ENCODE data around the gene PHF3.

- TF ChIP-seq CTCF (IDR thresholded peaks at IDR 0.05) (no peak), POLR2A (IDR thresholded peaks at IDR 0.05) (no peak), POLR2AphosphoS5 (IDR thresholded peaks at IDR 0.05) (no peak)
These were observed 124.6 kb downstream of the PHF3 start for GRCh38 chr6:63760199-63760598.
